Upper lobe of left lung (tissue), 4 donors: ENCODE results near the gene DMD.
"Not testable (repeated sequence)": the region's sequence is repeated elsewhere in the genome, so short reads cannot be mapped to it uniquely, and the experiment has no call there.

Source experiments
- CTCF ChIP-seq, 6 experiments: fragments of 450-650 bp in 4 of 6; fragments of 200-600 bp in 2 of 6; sonication (generic) in 2 of 6; IDR thresholded peaks; one replicate each; pipeline ENCODE4 v1.5.1; 2016 to 2019; ENCODE audit warnings: antibody characterized with exemption in 6 of 6
- POLR2AphosphoS5 ChIP-seq, 2 donors: sonication (generic); formaldehyde crosslinking; IDR thresholded peaks; one replicate each; pipeline ENCODE4 v1.5.1; 2017; ENCODE audit warnings: antibody characterized with exemption in 2 of 2

GRCh38 chrX:31932320-31932719 lies 1279.0 kb downstream of the DMD start:
- TF ChIP-seq CTCF, POLR2AphosphoS5 (IDR thresholded peaks at IDR 0.05): not testable (repeated sequence)
